ENCODE data around the gene PARP11. TPM values are rescaled to one million over a fixed set of nuclear protein-coding genes. Genes with fewer than 3 reads are reported as not detected.
A peak's percentile ranks its signal among the peaks of the same experiment; 100 is the strongest.

Gene PARP11
- total RNA-seq, 1 experiment from 2014 or later: 11.3 TPM

DNA sequence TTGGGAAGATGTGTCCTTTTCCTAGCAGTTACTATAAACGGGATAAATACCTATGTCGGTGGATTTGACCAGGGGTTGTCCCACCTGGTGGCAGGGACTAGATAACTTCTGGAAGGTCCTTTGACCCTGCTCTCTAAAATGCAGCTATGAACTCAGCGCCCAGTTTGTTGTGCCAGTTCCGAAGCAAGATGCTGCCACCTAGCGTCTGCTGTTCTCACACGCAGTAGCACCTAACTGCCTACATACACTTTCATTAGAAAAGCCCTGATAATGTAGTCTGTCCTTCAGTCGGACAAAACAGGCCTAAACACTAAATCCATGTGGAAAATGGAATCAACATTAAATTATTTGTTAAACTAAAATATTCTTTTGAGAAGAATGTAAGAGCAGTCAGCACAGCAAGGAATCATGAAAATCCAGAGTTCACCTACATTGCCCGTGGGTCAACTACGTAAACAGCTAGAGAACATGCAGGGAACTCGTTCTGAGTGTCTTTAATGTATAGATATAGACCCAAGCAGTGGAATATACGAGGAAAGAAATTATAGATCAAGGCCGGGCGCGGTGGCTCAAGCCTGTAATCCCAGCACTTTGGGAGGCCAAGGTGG, 69.2 kb downstream of the PARP11 start:
- H3K27ac ChIP-seq (ENCODE audit: insufficient read length, low read depth, low read length): no peak overlapping the region
- H2BK20ac ChIP-seq (ENCODE audit: low read depth, low read length, poor library complexity, severe bottlenecking): no peak overlapping the region
- H3K23ac ChIP-seq (ENCODE audit: insufficient read length, low read depth, low read length): no peak overlapping the region
- no peaks in the 10 kb centered on the region for H3K9me3 ChIP-seq (ENCODE audit: control insufficient read depth, low read depth, low read length)
- H3K18ac ChIP-seq (ENCODE audit: insufficient read length, low read depth, low read length): no peak overlapping the region
- H3K4ac ChIP-seq (ENCODE audit: low read depth, low read length): no peak overlapping the region
- no peak overlapping the region for H2AFZ ChIP-seq (ENCODE audit: low read length)
- H4K91ac ChIP-seq (ENCODE audit: insufficient read length, low read depth, low read length): no peak overlapping the region
- H2BK5ac ChIP-seq (ENCODE audit: insufficient read length, low read length): no peak overlapping the region
- no peaks in the 10 kb centered on the region for H3K23me2 ChIP-seq (ENCODE audit: insufficient read length, low read depth, low read length, poor library complexity, severe bottlenecking)
- H4K5ac ChIP-seq (ENCODE audit: insufficient read length, low read depth, low read length): no peak overlapping the region
- no peak overlapping the region for H2AK5ac ChIP-seq (ENCODE audit: insufficient read length, low read length)
- no peak overlapping the region for H4K8ac ChIP-seq (replicated peaks; ENCODE audit: insufficient read length, low read depth, low read length)
- Mint-ChIP-seq H3K27me3 (ENCODE audit: low read depth) (no peaks in the 10 kb centered on the region), H3K4me1 (0 out of 4 replicates have a peak, but pooled peaks cover 0 to 5% of the 10 kb centered on the region in 2 experiments), H3K27ac (0 out of 7 replicates have a peak overlapping the region, but pooled peaks of 1 of the 3 experiments have one; percentile 7), H3K36me3 (ENCODE audit: insufficient read depth in 1 of 3, low read depth in 3 of 3) (no peaks in the 10 kb centered on the region), H3K4me3 (no peak overlapping the region), H3K9me3 (no peaks in the 10 kb centered on the region)
- H2BK12ac ChIP-seq (ENCODE audit: insufficient read length, low read depth, low read length): no peak overlapping the region
- no peaks in the 10 kb centered on the region for H3K4me1 ChIP-seq (ENCODE audit: insufficient read depth, low read length)
- H3K79me1 ChIP-seq (ENCODE audit: insufficient read depth, low read depth, low read length, poor library complexity, severe bottlenecking): no peaks in the 10 kb centered on the region
- H3K79me2 ChIP-seq (ENCODE audit: insufficient read depth, low read length): no peaks in the 10 kb centered on the region
- no peak overlapping the region for H3T11ph ChIP-seq (ENCODE audit: low read length)
- TF ChIP-seq, protein P1, sequence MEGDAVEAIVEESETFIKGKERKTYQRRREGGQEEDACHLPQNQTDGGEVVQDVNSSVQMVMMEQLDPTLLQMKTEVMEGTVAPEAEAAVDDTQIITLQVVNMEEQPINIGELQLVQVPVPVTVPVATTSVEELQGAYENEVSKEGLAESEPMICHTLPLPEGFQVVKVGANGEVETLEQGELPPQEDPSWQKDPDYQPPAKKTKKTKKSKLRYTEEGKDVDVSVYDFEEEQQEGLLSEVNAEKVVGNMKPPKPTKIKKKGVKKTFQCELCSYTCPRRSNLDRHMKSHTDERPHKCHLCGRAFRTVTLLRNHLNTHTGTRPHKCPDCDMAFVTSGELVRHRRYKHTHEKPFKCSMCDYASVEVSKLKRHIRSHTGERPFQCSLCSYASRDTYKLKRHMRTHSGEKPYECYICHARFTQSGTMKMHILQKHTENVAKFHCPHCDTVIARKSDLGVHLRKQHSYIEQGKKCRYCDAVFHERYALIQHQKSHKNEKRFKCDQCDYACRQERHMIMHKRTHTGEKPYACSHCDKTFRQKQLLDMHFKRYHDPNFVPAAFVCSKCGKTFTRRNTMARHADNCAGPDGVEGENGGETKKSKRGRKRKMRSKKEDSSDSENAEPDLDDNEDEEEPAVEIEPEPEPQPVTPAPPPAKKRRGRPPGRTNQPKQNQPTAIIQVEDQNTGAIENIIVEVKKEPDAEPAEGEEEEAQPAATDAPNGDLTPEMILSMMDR (conservative IDR thresholded peaks at IDR 0.05): peak; percentile 95
- no CpG with 5 or more reads among the region's 14 CpGs for WGBS (ENCODE audit: extremely low coverage, insufficient read length, low lambda C conversion rate)
- H3K9ac ChIP-seq (ENCODE audit: extremely low read depth, insufficient read length, low read length): no peak overlapping the region
- H3K56ac ChIP-seq (ENCODE audit: insufficient read length, low read depth, low read length): no peak overlapping the region
- H3K4me2 ChIP-seq (ENCODE audit: insufficient read depth, insufficient read length, low read length): no peak overlapping the region
- H3K27me3 ChIP-seq (ENCODE audit: insufficient read depth, low read length): no peaks in the 10 kb centered on the region
- no peak overlapping the region for H3K14ac ChIP-seq (ENCODE audit: insufficient read depth, low read length)
- peak; percentile 87 for DNase-seq
- H2BK15ac ChIP-seq (ENCODE audit: low read depth, low read length): no peak overlapping the region
- H2BK120ac ChIP-seq (ENCODE audit: low read depth, low read length, poor library complexity, severe bottlenecking): no peak overlapping the region
- H4K20me1 ChIP-seq (ENCODE audit: control insufficient read depth, insufficient read depth, insufficient read length): no peaks in the 10 kb centered on the region

Data from H9 (cell line).